GM03348 (cell line): Measurements from ENCODE around the gene ZNF503.

ENCODE experiments used
- DNase-seq: peaks from one replicate; pipeline ENCODE4 v3.0.0; 2012; ENCODE audit warnings: low spot score

Gene ZNF503

DNA sequence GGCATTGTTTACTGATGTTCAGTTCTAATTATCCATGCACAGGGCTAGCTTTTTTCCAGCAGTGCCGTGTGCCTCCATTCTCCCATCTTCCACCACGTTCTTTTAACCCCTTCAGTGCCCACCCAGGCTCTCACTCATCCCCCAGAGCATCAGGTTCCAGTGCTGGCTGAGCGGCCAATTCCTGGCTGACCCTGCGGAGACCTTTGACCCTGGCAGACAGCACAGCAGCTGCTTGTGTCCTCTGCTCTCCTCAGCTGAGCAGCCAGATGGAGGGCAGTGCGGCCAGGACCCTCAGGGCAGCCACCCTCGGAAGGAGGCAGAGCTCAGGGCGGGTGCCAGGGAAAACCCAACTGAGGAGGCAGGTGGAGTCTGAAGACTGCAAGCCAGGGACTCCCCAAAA is 48.4 kb downstream of the ZNF503 start:
- no peak for DNase-seq

GRCh38 chr10:75352650-75353049 is 48.9 kb downstream of the ZNF503 start:
- DNase-seq = no peak

- no peak for DNase-seq
Observed at GRCh38 chr10:75351637-75352036, 49.9 kb downstream of the ZNF503 start.

DNA sequence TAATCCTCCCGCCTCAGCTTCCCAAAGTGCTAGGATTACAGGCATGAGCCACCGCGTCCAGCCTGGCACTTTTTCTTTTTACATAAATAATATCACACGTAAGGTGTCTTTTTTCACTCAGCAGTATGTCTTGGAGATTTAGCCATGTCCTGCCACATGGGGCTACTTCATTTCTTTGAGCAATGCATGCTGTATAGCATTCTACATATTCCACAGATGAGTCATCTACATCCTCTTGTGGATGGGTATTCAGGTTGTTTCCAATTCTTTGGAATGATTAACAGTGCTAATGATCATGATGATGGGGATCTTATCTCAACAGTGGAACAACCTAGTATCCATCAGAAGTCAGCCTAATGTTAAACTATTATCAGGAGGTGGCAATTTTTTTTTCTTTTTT is 50.8 kb downstream of the ZNF503 start:
- DNase-seq = peak; percentile 29
